GM18858 (cell line): Measurements from ENCODE around the gene TOE1.
"Not testable (repeated sequence)": the region's sequence is repeated elsewhere in the genome, so short reads cannot be mapped to it uniquely, and the experiment has no call there.

Experiments
- ATAC-seq: cut with Tn5 transposase; IDR thresholded peaks from one replicate; pipeline ENCODE4 v1.9.1; 2021; ENCODE audit not compliant: unreplicated experiment

The TOE1 gene

DNA sequence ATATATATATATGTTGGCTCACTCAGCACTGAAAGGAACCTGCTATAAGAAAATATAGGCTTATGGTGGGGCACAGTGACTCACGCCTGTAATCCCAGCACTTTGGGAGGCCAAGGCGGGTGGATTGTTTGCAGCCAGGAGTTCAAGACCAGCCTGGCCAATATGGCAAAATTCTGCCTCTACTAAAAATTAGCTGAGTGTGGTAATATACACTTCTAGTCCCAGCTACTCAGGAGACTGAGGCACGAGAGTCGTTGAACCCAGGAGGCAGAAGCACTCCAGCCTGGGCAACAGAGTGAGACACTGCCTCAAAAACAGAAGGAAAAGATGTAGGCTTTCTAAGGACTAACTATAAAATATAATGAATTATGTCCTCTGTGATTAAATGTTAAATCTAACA, 14.9 kb downstream of the TOE1 start:
- ATAC-seq = no peak

DNA sequence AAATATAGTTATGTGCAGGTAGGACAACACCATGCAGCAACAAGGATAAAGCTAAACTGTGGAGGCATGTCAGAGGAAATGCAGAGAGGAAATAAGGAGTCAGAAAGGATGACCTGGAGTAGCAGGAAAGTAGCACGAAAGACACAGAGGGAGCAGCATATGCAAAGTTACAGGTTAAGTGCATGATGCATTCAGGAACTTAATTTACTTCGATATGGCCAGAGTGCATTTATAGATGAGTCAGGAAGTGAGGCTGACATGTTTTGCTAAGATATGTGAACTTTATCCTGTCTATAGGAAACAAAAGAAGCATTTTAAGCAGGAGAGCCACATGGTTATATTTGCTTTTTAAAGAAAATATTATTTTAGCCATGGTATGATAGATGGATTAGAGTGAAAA, 15.7 kb downstream of the TOE1 start:
- ATAC-seq = no peak

DNA sequence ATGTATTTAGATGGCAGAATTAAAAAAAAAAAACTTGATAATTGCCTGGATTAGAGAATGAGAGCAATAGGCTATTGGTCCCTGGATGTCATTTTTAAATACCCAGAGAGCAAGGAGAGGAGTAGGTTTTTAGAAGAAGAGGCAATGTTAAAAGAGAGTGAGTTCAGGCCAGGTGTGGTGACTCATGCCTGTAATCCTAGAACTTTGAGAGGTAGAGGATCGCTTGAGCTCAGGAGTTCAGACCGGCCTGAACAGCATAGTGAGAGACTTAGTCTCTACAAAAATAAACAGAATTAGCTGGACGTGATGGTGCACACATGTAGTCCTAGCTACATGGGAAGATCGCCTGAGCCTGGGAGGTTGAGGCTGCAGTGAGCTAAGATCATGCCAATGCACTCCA, 16.2 kb downstream of the TOE1 start:
- ATAC-seq = no peak

DNA sequence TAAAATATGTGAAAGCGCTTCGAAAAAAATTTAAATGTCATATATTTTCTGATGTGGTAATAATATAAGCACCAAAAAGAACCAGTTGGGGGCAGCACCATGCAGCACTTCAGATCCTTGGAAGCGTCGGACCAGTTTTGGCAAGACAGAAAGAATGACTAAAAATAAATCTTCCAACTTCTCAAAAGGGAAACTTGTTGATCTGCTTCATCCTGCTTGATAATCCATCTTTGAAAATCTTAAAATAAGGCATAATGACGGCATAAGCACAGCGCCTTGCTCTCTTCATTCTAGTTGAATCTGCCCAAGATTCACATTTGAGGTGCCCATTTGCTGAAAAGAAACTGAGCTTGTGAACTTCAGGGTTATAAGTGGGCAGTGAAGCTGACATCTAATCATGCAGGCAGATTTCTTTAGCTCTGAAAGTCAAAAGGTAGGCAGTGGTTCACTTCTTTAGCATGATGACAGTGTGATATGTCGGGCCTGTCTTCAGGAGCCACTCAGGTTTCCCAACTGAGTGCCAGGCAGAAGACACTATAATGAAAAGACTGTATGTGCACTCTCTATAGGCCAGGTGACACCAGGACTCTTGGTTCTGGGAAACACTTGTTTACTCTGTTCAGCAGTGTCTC, 20.0 kb downstream of the TOE1 start:
- ATAC-seq = no peak

DNA sequence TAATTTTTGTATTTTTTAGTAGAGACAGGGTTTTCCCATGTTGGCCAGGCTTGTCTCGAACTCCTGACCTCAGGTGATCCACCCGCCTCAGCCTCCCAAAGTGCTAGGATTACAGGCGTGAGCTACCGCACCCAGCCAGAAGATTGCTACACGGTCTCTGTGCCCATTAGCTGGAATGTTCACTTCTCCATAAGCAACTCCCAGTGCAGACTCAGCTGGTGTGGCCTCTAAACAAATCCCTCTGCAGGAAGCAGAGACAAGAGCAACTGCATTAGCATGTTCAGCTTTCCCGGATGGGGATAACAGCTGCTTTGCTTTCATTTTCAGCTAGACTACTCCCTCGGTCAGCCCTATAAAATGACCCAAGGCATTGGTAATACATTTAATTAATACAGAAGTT, 21.0 kb downstream of the TOE1 start:
- not testable (repeated sequence) for ATAC-seq

DNA sequence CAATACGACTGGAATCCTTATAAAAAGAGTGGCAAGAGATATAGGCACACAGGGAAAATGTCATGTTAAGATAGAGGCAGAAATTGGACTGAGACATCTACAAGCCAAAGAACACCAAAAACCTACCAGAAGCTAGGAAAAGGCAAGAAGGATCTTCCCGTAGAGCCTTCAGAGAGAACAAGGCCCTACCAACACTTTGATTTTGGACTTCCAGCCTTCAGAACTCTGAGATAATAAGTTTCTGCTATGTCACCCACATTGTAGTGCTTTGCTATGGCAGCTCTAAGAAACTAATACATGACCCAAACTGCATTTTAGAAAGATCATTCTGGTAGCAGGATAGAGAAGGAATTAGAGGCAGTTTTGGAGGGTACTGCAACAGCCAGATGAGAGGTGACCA, 24.3 kb downstream of the TOE1 start:
- no peak for ATAC-seq

DNA sequence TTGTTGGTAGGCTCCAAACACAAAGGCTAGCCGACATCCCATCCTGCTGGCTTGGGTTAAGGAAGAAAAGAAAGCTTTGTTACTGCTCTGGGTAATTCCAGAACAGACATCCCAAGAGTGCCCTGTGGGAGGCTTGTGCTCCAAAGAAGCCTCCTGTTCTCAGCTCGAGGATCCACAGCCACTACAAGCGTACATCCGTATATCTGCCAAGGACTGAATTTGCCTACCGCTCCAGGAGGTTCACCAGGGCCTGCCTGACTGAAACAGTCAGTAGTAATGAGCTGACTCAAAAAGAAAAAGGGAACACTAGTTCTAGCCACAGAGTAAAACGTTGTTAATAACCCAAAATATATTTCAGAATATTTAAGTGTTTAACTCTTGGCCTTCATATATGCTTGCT, 25.1 kb downstream of the TOE1 start:
- no peak for ATAC-seq

DNA sequence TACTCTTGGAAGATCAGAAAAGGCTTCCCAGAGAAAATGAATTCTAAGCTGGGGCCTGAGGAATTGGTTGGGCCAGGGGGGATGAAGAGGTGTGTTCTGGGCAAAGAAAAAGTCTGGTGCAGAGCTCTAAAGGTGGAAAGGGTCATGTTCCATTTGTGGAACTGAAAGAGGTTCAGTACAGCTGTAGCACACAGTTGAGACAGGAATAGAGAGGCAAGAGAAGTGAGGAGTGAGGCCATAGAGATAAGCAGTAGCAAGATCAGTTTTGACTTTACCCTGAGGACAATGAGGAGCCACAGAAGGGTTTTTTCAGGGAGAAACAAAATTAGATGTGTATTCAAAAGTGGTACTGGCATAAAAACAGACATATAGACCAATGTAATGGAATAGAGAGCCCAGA, 30.6 kb downstream of the TOE1 start:
- ATAC-seq = peak; percentile 59

DNA sequence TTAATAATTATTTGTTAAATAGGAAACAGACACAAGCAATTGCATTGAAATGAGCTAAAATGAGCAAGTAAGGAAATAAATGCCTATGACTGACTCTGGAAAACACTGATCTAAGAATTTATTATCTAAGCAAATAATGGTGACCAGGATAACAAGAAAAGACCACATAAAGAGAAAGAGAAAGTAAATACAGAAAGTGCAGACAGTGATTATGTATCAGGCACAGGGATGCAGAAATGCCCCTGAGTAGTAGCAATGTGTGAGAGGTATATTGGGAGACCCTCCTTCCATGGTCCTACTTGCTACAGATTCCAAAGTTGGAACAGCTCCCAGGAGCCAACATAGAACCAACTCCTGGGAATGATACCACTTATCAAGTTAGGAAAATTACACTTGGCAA, 33.6 kb downstream of the TOE1 start:
- no peak for ATAC-seq

DNA sequence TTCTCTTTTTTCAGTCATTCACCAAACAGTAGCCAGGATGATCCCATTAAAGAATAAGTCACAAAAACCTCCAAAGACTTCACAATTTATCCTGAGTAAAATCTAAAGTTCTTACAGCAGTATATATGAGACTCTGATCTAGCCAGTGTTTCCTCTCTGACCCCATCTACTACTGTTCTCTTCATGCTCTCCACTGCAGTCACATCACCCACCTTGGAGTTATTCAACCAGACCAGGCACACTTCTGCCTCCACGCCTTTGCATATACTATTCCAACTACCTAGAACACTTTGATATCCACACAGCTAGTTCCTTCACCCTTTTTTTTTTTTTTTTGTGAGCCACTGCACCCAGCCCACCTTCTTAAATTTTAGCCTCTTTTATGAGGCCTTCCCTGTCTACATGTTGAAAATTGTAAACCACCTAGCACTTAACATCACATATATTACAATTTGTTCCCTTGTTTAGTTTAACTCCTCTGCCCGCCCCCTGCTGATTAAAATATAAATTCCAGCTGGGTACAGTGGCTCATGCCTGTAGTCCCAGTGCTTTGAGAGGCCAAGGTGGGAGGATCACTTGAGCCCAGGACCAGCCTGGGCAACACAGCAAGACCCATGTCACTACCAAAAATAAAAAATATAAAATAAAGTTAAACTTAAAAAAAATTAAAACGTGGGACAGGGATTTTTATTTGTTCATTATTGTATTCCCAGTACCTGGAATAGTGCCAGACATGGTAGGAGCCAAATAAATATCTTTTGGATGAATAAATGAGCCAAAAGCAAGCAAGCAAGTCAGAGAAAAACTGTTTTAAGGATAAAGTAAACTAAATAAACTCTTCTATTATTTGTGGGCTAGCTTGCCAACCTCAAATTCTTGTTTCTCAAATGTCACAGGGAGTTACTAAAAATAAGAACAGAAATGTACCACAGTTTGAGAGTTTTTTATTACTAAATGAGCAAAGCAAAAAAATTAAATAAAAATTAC, 35.4 kb downstream of the TOE1 start:
- ATAC-seq = no peak

DNA sequence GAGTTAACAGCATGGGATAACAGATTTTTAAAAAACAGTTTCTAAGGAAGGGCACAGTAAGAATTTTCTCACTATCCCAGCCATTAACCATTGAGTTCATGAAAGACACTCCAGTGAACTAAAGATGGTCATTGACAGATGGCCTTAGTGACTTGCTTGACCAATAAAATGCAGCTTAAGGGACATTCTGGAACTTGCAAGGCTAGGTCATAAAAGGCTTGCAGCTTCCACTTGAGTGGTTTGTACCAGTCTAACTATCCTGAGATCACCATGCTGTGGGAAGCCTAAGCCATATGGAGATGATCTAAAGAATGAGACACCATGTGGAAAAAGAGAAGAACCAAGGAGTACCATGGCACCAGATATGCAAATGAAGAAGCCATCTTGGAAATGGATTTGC, 38.2 kb downstream of the TOE1 start:
- no peak for ATAC-seq

DNA sequence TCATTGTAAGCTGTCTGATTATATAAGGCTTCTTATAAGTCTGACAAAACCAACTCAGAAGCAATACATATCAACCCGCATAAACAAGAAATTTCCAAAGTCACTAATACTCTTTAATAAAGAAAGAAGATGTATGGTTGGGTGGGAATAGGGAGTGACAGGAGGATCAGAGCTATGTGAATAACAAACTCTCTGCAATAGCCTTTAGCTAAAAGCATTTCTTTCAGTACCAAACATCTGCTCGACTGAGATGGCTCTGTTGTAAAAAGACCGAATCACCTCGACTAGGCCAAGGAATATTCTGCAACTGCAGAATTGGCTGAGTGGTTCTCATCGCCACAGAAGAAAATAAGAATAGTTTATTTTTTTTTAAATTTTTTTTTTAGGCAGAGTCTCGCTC, 39.6 kb downstream of the TOE1 start:
- no peak for ATAC-seq

DNA sequence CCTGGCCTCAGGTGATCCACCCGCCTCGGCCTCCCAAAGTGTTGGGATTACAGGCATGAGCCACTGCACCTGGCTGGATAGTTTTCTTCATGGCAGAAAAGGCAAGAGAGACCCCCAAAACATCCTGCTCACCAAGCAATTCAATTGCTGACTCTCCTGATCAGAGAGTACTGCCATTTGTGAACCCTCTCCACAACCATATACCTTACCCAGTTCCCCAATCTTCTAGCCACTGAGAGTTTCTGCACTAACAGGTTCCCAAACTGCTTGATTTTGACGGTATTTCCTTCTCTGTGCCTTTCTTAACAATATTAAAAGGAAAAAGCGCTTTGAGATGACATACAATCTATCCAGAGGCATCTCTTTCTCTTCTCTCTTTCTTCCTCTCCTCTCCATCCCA, 40.2 kb downstream of the TOE1 start:
- ATAC-seq = no peak

DNA sequence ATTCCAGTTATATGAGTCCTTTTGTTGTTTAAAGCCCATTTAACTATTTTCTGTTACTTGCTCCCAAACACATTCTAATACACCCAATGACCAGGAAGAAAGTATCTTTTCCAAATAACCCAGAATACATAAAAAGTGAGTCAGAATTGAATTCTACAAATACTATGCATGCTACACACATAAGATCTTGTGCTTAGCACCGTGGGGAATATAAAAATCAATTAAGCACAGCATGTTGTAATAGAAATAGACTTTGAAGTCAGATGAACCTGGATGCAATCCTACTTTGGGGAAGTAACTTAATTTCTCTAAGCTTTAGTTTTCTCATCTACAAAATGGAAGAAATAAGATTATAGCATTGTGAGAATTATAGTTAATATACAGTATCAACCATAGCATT, 40.8 kb downstream of the TOE1 start:
- ATAC-seq = no peak

DNA sequence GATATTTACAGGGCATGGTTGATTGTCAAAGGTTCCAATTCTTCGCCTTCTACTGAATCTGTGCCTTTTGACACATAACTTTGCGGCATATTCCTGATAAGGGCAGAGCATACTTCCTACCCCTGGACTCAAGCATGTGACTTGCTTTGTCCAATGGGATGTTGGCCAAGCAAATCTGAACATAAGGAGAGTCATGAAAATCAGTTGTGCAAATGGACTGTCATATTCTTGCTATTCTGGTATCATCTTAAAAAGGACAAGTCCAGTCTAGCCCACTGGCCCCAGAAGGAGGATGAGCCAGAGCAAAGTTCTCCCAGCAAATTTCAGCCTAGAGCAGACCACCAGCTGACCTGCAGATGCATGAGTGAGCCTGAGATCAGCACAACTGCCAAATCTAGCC, 41.3 kb downstream of the TOE1 start:
- ATAC-seq = no peak

DNA sequence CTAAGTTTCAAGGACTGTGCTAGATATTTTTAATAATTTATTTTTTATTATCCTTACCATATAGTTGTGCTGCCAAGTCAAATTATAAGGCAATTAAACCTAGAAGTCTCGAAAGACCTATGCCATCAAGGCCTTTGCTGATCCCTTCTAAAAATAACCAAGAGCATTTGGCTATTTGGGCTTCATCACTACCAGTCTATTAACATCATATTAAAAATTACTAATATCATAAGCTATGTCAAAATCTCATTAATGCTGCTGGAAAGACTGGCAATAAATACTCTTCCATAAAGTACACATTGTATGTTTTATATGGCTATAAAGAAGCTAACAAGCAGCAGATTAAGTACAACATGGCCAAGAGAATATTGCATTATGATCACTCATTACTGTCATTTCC, 43.2 kb downstream of the TOE1 start:
- ATAC-seq = no peak

DNA sequence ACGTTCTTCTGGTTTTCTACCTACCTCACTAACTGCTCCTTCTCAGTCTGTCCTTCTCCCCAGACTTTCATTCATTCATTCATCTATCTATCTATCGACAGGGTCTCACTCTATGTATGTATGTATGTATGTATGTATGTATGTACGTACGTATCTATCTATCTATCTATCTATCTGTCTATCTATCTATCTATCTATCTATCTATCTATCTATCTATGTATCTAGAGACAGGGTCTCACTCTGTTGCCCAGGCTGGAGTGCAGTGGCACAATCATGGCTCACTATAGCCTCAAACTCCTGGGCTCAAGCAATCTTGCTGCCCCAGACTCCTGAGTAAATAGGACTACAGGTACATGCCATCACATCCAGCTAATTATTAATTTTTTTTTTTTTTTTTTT, 44.2 kb downstream of the TOE1 start:
- not testable (repeated sequence) for ATAC-seq

DNA sequence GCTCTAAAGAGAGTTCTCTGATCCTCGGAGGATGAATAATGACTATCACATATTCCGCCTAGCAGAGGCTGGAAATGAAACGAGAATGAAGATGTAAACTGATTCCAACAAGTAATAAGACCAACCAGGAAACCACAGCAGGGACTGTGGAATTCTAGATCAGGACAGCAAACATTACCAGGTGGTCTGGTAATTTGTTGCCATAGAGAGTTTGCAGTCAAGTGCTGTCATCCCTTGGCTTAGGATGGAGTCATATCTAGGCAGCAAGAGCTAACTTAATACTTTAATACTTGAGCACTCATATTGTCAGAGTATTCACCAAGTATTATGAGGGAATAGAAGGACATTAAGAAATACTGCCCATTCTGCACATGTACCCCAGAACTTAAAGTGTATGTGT, 45.3 kb downstream of the TOE1 start:
- no peak for ATAC-seq

DNA sequence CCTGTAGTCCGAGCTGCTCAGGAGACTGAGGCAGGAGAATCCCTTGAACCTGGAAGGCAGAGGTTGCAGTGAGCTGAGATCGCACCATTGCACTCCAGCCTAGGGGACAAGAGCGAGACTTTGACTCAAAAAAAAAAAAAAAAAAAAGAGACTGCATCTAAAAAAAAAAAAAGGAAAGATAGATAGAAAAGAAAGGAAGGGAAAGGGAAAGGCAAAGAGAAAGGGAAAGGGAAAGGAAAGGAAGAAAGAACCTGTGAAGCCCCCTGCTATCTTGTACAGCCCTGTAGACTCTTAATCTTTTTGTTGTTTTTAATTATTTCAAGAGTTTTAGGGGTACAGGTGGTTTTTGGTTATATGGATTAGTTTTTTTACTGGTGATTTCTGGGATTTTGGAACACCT, 46.2 kb downstream of the TOE1 start:
- no peak for ATAC-seq
